ENCODE measurements around the gene NKD1.

- no peak for TF ChIP-seq CTCF (IDR thresholded peaks at IDR 0.05)
- TF ChIP-seq POLR2A (IDR thresholded peaks at IDR 0.05) = no peak
- TF ChIP-seq POLR2AphosphoS5 (IDR thresholded peaks at IDR 0.05) = no peak
Observed at GRCh38 chr16:50588276-50588675, 40.1 kb downstream of the NKD1 start.

All from breast epithelium (tissue), 3 donors.